ENCODE data around the gene MYL5.

Gene MYL5

DNA sequence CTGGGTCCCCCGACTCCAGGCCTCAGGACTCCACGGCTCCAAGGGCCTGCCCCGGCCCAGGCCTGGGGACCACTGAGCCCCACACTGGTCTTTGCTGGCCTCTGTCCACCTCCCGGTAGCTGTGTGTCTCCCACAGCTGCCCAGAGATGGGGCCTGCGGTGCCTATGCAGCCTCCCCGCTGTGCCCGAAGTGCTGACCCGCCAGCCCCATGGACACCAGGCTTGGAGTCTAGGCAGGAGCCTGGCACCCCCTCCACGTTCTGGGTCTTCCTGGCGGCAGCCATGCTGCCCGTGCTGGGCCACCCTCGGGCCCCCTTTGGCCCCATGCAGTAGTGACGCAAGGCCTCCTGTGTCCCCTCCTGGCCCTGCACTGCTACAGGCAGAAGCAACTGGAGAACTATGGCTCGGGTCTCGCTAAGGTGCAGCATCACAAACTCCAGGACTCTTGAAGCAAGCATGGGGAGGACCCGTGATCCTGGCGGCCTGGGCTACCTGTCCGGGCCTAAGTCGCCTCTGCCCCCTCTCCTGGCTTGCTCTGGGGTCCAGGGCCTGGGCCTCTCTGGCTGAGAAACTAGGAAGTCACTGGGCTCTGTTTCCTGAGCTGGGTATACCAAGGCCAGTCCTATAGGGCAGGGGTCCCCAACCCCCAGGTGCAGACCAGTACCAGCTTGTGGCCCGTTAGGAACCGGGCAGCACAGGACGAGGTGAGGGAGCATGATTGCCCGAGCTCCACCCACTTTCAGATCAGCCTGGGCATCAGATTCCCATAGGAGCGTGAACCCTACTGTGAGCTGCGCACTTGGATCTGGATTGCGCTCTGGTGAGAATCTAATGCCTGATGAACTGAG lies 917 bp downstream of the MYL5 start:
- no peak for DNase-seq

GRCh38 chr4:675980-676870 lies 1.9 kb downstream of the MYL5 start:
- DNase-seq: no peak

DNA sequence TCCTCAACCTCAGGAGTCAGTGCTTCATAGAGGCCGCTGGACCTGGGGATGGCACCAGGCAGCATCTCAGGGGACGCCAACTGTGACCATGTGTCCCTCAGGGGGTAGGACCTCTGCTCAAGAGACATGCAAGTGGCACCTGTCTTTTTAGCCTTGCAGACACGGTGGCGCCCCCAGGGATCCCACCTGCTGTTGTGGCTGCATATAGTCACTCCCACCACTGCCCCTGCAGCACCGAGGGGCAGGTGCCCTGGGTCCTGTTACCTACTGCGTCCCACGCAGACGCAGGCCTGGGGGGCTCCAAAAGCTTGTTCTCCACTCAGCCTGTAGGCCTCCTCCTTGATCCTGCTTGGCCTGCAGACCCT lies 2.5 kb downstream of the MYL5 start:
- no peak for DNase-seq

- no peak for DNase-seq
Observed at GRCh38 chr4:677431-678293, 3.3 kb downstream of the MYL5 start.

- DNase-seq: no peak
Observed at GRCh38 chr4:678331-679103, 4.2 kb downstream of the MYL5 start.

GRCh38 chr4:679104-679481 lies 4.8 kb downstream of the MYL5 start:
- DNase-seq: no peak

DNA sequence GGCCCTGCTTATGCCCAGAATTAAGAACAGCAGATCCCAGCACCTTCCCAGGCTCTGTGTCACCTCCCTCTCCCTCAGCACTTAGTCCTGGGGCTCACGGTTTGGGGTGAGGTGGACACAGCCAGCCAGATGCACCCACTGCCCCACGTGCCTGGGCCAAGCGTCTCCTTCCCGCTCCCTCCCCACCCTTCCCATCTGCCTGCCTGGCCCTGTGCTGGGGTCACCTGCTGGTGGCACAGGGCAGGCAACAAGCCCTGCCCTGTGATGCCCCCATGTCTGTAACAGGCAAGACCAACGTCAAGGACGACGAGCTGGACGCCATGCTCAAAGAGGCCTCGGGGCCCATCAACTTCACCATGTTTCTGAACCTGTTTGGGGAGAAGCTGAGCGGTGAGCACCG lies 5.3 kb downstream of the MYL5 start:
- no peak for DNase-seq

DNA sequence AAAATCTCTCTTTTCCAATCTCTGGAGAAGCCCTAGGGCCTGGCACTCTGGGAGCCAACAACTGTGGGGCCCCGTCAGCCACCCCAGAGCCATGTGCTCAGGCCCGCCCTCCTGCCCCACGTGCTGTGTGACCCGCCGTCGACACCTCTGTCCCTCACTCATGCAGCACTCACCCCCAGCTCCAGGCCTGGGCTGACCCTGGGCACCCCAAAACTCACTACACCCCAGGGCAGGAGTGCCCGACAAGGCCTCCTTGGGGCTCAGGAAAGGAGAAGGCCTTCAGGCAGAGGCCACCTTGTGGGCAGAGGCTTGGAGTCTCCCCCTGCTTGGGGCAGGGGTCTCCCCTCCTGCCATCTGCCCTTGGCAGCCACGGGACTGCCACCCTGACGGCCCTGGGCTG lies 5.7 kb downstream of the MYL5 start:
- DNase-seq: no peak

GRCh38 chr4:680551-680927 lies 6.2 kb downstream of the MYL5 start:
- no peak for DNase-seq

- DNase-seq: no peak
Observed at GRCh38 chr4:680928-681645, 6.7 kb downstream of the MYL5 start.

DNA sequence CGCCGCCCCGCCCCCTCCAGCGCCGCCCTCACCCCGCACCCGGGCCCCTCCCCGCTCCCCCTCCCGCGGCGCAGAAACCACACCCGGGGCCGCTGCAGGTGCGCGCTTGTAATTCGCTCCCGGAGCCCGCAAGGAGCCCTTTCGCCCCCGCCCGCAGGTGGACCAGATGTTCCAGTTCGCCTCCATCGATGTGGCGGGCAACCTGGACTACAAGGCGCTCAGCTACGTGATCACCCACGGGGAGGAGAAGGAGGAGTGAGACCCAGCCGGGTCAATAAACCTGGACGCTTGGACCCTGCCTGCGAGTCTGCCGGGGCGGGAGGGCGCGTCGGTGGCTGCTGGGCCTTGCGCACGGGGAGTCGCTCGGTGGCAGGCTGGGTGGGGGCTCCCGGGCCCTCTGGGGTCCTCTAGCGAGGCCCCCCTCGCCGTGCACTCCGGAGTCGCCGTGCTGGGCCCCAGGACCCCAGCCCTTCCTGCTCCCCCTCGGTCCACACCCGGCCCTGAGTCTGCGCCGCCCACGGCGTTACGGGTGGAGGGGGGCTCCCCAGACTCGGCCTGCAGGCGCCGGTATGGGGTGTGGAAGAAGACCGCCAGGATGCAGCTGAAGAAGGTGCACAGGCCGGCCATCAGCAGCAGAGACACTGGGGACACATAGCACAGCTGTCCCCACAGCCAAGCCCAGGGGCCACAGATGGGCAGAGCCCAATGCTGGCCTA lies 7.6 kb downstream of the MYL5 start:
- peak; percentile 74 for DNase-seq

DNA sequence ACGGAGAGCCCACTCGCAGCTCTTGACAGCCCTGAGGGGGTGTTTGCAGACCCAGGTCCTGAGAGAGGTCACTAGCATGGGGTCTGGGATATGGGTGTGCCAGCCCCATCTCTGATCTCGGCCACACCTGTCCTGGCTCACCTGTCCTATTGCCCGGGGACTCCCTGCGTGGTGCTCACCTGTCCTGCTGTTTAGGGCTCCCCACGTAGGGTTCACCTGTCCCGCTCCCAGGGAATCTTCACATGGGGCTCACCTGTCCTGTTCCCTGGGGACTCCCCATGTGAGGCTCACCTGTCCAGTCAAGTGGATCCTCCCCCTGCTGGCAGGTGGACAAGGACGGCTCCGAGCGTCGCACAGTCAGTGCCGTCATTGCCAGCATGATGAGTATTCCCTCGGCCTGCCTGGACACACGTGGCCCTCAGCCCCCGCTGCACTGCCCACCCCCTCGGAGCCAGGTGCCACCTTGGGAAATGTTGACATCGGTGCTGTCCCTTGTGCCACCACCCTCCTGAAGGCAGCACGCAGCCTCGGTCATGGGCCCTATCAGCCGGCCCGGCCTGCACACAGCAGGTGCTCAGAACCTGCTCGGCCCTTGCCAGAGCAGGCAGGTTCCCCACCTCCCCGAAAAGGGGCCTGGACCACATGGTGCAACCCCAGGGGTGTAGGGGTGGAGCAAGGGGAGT lies 8.3 kb downstream of the MYL5 start:
- DNase-seq: no peak

DNA sequence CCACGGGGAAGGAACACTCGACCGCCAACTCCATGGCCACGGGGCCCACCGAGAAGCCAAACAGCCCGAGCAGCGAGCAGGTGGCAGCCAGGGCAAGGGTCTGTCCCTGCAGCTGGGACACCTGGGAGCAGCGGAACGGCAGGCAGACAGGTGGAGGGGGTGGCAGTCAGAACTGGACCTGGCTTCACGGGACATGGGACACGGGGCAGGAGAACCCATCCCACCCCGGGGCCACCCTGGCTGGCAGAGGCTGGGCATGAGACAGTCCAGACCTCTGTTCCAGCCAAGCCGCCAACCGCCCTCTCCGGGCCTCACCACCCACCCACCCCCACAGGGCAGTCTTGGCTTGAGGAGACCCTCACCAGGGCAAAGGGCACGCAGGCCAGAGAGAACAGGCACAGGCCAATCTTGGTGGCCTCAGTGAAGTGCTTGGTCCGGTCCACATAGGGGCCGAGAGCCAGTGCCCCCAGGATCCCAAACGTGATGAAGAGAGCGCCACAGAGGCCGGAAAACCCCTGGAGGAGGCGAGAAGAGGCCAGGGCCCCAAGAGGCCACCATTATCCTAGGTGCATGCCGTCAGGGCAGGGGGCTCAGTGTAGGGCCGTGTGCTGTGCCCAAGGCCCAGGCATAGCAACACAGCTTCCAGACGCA lies 9.0 kb downstream of the MYL5 start:
- no peak for DNase-seq

GRCh38 chr4:683982-684622 lies 9.8 kb downstream of the MYL5 start:
- no peak for DNase-seq

GRCh38 chr4:684623-685327 lies 10.4 kb downstream of the MYL5 start:
- DNase-seq: no peak

- no peak for DNase-seq
Observed at GRCh38 chr4:685679-686412, 11.5 kb downstream of the MYL5 start.

GRCh38 chr4:686413-687040 lies 12.2 kb downstream of the MYL5 start:
- DNase-seq: no peak

Measured in NCI-H510A (cell line).